K562 (cell line): Measurements from ENCODE around the gene SF3B3. TPM values are rescaled to one million over a fixed set of nuclear protein-coding genes. Genes with fewer than 3 reads are reported as not detected.

Experiments used
- FOXK2 ChIP-seq, 2 experiments: fragments of 450-650 bp; IDR thresholded peaks in 1 of 2; conservative IDR thresholded peaks in 1 of 2; 2 replicates each; pipeline ENCODE4 v1.6.1; 2016; ENCODE audit warnings: low read depth in 2 of 2, mild to moderate bottlenecking in 1 of 2
- NRF1 ChIP-seq, 2 experiments: fragments of 450-650 bp; IDR thresholded peaks in 1 of 2; conservative IDR thresholded peaks in 1 of 2; 2 replicates each; pipeline ENCODE4 v1.6.1; 2014; ENCODE audit warnings: mild to moderate bottlenecking in 2 of 2
- SMC3 ChIP-seq: conservative IDR thresholded peaks from 2 replicates; pipeline ENCODE4 v1.6.1; 2011; ENCODE audit warnings: low read depth, low read length, improper control_type of control experiment; ENCODE audit not compliant: insufficient read depth
- TEAD2 ChIP-seq: fragments of 450-650 bp; IDR thresholded peaks from 2 replicates; pipeline ENCODE4 v1.6.1; 2016; ENCODE audit warnings: missing genetic modification characterization, control low read depth, missing compliant biosample characterization
- polyA plus RNA-seq, 8 experiments: library from polyadenylated mRNA; depleted of rRNA in 4 of 8; stranded (reverse) in 5 of 8; unstranded in 3 of 8; fragments of >200 nt; fragmentation: Nextera tagmentation in 2 of 8; fragmentation: Illumina TruSeq in 1 of 8; extraction: Ambion mirVana in 2 of 8; extraction: Trizol in 1 of 8; gene quantifications; 2 replicates each; pipeline versions ENCODE4 v1.2.1 to v1.2.3, GENCODE V29; 2011 to 2014; ENCODE audit warnings: inconsistent platforms in 1 of 8, missing spikeins in 1 of 8
- total RNA-seq, 7 experiments: library from RNA; depleted of rRNA in 6 of 7; stranded (reverse); fragments of >200 nt in 6 of 7; fragmentation: Illumina TruSeq in 2 of 7; extraction: Trizol in 2 of 7; gene quantifications; 2 replicates each; pipeline versions ENCODE4 v1.2.1 to v1.2.3, GENCODE V29; 2011 to 2021; ENCODE audit warnings: low replicate concordance in 1 of 7
- TF ChIP-seq, protein P1 (sequence below), 3 experiments: IDR thresholded peaks in 2 of 3; conservative IDR thresholded peaks in 1 of 3; 2 replicates each; pipeline ENCODE4 v1.5.1; 2011 to 2012; ENCODE audit warnings: low read length in 3 of 3, mild to moderate bottlenecking in 3 of 3, control low read depth in 2 of 3, improper control_type of control experiment in 1 of 3, inconsistent platforms in 1 of 3, low read depth in 1 of 3, mixed read lengths in 1 of 3, moderate library complexity in 1 of 3; ENCODE audit not compliant: insufficient read depth in 2 of 3
- TF ChIP-seq, protein P2 (sequence below), 2 experiments: fragments of 450-650 bp; formaldehyde crosslinking in 1 of 2; IDR thresholded peaks; 2 replicates each; pipeline versions ENCODE4 v1.4.0 to v1.6.1; 2014 to 2020; ENCODE audit warnings: mild to moderate bottlenecking in 2 of 2, borderline replicate concordance in 1 of 2, low read depth in 1 of 2

The SF3B3 gene
- total and polyA plus RNA-seq, 9 of the 15 experiments (the other 6 are each of a cell fraction or from before 2014, with no cell fraction given) = 98.9 to 546 (median 221) TPM

DNA sequence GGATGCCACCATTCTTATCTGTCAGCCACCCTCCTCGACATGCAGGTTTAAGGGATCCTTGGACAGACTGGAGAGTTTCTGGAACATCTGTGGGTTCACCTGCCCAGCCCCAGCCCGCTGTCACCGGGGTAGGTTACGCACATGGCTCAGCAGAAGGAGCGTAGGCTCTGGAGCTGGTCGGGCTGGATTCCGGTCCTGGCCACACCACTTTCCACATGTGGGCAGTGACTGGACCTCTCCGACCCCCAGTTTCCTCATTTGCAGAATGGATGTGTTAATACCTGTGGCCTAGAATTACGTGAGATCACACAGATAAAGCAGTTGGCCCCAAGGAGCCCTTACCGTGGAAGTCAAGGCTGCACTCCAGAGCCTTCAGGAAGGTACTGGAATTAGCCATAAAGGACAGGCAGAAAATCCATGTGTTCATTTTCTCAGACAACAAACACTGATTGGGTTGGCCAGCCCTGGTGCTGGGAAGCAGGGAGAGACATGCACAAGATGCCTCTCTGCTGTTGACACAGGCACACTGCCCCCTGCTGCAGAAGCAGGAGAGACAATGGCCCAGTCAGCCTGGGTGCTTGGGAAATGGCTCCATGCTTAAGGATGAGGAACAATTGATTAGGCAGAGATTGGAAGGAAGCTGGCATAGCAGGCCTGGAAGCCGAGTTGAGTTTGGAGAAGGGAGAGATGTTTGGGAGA is 58.8 kb downstream of the SF3B3 start (continued):
- TF ChIP-seq, protein P1, sequence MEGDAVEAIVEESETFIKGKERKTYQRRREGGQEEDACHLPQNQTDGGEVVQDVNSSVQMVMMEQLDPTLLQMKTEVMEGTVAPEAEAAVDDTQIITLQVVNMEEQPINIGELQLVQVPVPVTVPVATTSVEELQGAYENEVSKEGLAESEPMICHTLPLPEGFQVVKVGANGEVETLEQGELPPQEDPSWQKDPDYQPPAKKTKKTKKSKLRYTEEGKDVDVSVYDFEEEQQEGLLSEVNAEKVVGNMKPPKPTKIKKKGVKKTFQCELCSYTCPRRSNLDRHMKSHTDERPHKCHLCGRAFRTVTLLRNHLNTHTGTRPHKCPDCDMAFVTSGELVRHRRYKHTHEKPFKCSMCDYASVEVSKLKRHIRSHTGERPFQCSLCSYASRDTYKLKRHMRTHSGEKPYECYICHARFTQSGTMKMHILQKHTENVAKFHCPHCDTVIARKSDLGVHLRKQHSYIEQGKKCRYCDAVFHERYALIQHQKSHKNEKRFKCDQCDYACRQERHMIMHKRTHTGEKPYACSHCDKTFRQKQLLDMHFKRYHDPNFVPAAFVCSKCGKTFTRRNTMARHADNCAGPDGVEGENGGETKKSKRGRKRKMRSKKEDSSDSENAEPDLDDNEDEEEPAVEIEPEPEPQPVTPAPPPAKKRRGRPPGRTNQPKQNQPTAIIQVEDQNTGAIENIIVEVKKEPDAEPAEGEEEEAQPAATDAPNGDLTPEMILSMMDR (IDR thresholded peaks at IDR 0.05 in 2 of 3, conservative IDR thresholded peaks at IDR 0.05 in 1 of 3; ENCODE audit: insufficient read depth in 2 of 3, low read depth in 1 of 3, low read length in 3 of 3) = peak; percentile 49 to 77 (median 66)
- TF ChIP-seq FOXK2 (conservative IDR thresholded peaks at IDR 0.05 in 1 of 2, IDR thresholded peaks at IDR 0.05 in 1 of 2; ENCODE audit: low read depth in 2 of 2) (peak; percentile 42 to 54; a peak in 3 of 4 replicates), SMC3 (peak; percentile 36; the same call in 1 of the 2 replicates), NRF1 (conservative IDR thresholded peaks at IDR 0.05 in 1 of 2, IDR thresholded peaks at IDR 0.05 in 1 of 2) (peak in 1 of 2 experiments; percentile 20; a peak in 1 of 4 replicates), TEAD2 (tag) (no peak)
- TF ChIP-seq, protein P2, sequence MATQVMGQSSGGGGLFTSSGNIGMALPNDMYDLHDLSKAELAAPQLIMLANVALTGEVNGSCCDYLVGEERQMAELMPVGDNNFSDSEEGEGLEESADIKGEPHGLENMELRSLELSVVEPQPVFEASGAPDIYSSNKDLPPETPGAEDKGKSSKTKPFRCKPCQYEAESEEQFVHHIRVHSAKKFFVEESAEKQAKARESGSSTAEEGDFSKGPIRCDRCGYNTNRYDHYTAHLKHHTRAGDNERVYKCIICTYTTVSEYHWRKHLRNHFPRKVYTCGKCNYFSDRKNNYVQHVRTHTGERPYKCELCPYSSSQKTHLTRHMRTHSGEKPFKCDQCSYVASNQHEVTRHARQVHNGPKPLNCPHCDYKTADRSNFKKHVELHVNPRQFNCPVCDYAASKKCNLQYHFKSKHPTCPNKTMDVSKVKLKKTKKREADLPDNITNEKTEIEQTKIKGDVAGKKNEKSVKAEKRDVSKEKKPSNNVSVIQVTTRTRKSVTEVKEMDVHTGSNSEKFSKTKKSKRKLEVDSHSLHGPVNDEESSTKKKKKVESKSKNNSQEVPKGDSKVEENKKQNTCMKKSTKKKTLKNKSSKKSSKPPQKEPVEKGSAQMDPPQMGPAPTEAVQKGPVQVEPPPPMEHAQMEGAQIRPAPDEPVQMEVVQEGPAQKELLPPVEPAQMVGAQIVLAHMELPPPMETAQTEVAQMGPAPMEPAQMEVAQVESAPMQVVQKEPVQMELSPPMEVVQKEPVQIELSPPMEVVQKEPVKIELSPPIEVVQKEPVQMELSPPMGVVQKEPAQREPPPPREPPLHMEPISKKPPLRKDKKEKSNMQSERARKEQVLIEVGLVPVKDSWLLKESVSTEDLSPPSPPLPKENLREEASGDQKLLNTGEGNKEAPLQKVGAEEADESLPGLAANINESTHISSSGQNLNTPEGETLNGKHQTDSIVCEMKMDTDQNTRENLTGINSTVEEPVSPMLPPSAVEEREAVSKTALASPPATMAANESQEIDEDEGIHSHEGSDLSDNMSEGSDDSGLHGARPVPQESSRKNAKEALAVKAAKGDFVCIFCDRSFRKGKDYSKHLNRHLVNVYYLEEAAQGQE (IDR thresholded peaks at IDR 0.05; ENCODE audit: borderline replicate concordance) = peak; percentile 20; the same call in 1 of the 2 replicates
- TF ChIP-seq, protein P2 (CRISPR knock-in tag; IDR thresholded peaks at IDR 0.05; ENCODE audit: low read depth) = no peak
